GM23338 (cell line): Measurements from ENCODE around the gene CCDC68. TPM values are rescaled to one million over a fixed set of nuclear protein-coding genes. Genes with fewer than 3 reads are reported as not detected.

ENCODE experiments used
- ATAC-seq: fragments of 200-7000 bp; cut with Tn5 transposase; 3 replicates; pipeline ENCODE4 v1.9.1; 2020
- DNase-seq: peaks from one replicate; pipeline ENCODE4 v3.0.0-alpha.2; 2015; ENCODE audit warnings: low spot score
- H2AFZ ChIP-seq: fragments of 200-600 bp; sonication (generic); 2 replicates; pipeline ENCODE4 v1.8.0; 2016; ENCODE audit warnings: antibody characterized with exemption, mild to moderate bottlenecking, moderate library complexity
- H3F3A ChIP-seq: fragments of 200-600 bp; sonication (generic); replicated peaks from 2 replicates; pipeline ENCODE4 v1.8.0; 2017; ENCODE audit warnings: antibody characterized with exemption, mixed run types, low read depth
- H3K27ac ChIP-seq: fragments of 200-600 bp; sonication (generic); 2 replicates; pipeline ENCODE4 v1.6.1; 2016; ENCODE audit warnings: low read depth
- H3K27me3 ChIP-seq: fragments of 200-600 bp; sonication (generic); 2 replicates; pipeline ENCODE4 v1.8.0; 2016; ENCODE audit warnings: mild to moderate bottlenecking, mixed run types, moderate library complexity; ENCODE audit not compliant: insufficient read depth
- H3K36me3 ChIP-seq: fragments of 200-600 bp; sonication (generic); 2 replicates; pipeline ENCODE4 v1.8.0; 2016; ENCODE audit warnings: mild to moderate bottlenecking; ENCODE audit not compliant: insufficient read depth
- H3K4me1 ChIP-seq: fragments of 200-600 bp; sonication (generic); 2 replicates; pipeline ENCODE4 v1.8.0; 2016; ENCODE audit warnings: mild to moderate bottlenecking, moderate library complexity; ENCODE audit not compliant: insufficient read depth
- H3K4me2 ChIP-seq: fragments of 200-600 bp; sonication (generic); 2 replicates; pipeline ENCODE4 v1.7.1; 2017; ENCODE audit warnings: mixed run types
- H3K4me3 ChIP-seq: fragments of 200-600 bp; sonication (generic); 2 replicates; pipeline ENCODE4 v1.6.1; 2016; ENCODE audit warnings: mixed run types
- H3K79me2 ChIP-seq: fragments of 200-600 bp; sonication (generic); replicated peaks from 2 replicates; pipeline ENCODE4 v1.8.0; 2017; ENCODE audit warnings: mild to moderate bottlenecking; ENCODE audit not compliant: insufficient read depth
- H3K9me2 ChIP-seq: fragments of 200-600 bp; sonication (generic); 2 replicates; pipeline ENCODE4 v1.8.0; 2017; ENCODE audit not compliant: insufficient read depth
- H4K20me1 ChIP-seq: fragments of 200-600 bp; sonication (generic); replicated peaks from 2 replicates; pipeline ENCODE4 v1.8.0; 2017; ENCODE audit warnings: mild to moderate bottlenecking; ENCODE audit not compliant: insufficient read depth
- H3K27ac Mint-ChIP-seq: 2 replicates; pipeline ENCODE4 v1.8.0; 2020; ENCODE audit warnings: inconsistent platforms, mild to moderate bottlenecking, moderate library complexity, mixed read lengths
- H3K27me3 Mint-ChIP-seq: 3 replicates; pipeline ENCODE4 v1.8.0; 2022; ENCODE audit warnings: low read depth, mild to moderate bottlenecking, moderate library complexity, mixed read lengths, inconsistent platforms; ENCODE audit not compliant: insufficient read depth, poor library complexity
- H3K36me3 Mint-ChIP-seq: 3 replicates; pipeline ENCODE4 v1.8.0; 2021; ENCODE audit warnings: low read depth, mild to moderate bottlenecking, inconsistent platforms, moderate library complexity, mixed read lengths
- H3K4me1 Mint-ChIP-seq: 3 replicates; pipeline ENCODE4 v1.8.0; 2020; ENCODE audit warnings: mild to moderate bottlenecking, inconsistent platforms, mixed read lengths
- H3K4me3 Mint-ChIP-seq: 3 replicates; pipeline ENCODE4 v1.8.0; 2021; ENCODE audit warnings: moderate library complexity, mild to moderate bottlenecking, inconsistent platforms, mixed read lengths
- H3K9me3 Mint-ChIP-seq: 3 replicates; pipeline ENCODE4 v1.8.0; 2020; ENCODE audit warnings: moderate library complexity, mild to moderate bottlenecking, inconsistent platforms, mixed read lengths
- EZH2 ChIP-seq: fragments of 200-600 bp; sonication (generic); IDR thresholded peaks from one replicate; pipeline ENCODE4 v1.8.0; 2017; ENCODE audit warnings: antibody characterized with exemption, mild to moderate bottlenecking, low read depth; ENCODE audit not compliant: unreplicated experiment
- ZNF331 ChIP-seq: fragments of 250-450 bp; sonication (Bioruptor Pico); IDR thresholded peaks from 2 replicates; pipeline ENCODE4 v1.5.0; 2020; ENCODE audit warnings: low read depth, mild to moderate bottlenecking, moderate library complexity
- polyA plus RNA-seq: library from polyadenylated mRNA; unstranded; fragments of >200 nt; fragmentation: Nextera tagmentation; extraction: Ambion mirVana; gene quantifications from 2 replicates; pipeline ENCODE4 v1.2.1, GENCODE V29; 2016
- total RNA-seq: library from RNA; depleted of rRNA; stranded (reverse); fragments of >200 nt; shearing (Covaris generic); gene quantifications from 2 replicates; pipeline ENCODE4 v1.2.3, GENCODE V29; 2014
- TF ChIP-seq, protein P1 (sequence below): fragments of 250-450 bp; sonication (Bioruptor Pico); IDR thresholded peaks from 2 replicates; pipeline ENCODE4 v1.5.0; 2020; ENCODE audit warnings: mild to moderate bottlenecking, moderate library complexity
- TF ChIP-seq, protein P2 (sequence below), 2 experiments: fragments of 200-600 bp in 1 of 2; sonication (generic) in 1 of 2; conservative IDR thresholded peaks; 2 replicates each; pipeline versions ENCODE4 v1.5.1 to v1.6.1; 2016 to 2017; ENCODE audit warnings: antibody characterized with exemption in 2 of 2, low read depth in 2 of 2, mild to moderate bottlenecking in 2 of 2, moderate library complexity in 1 of 2
- TF ChIP-seq, protein P3 (sequence below): IDR thresholded peaks from 2 replicates; pipeline ENCODE4 v1.6.1; 2016; ENCODE audit warnings: antibody characterized with exemption

Gene CCDC68
- total and polyA plus RNA-seq, 2 experiments from 2014 or later, result 1.6 to 3.7 TPM

DNA sequence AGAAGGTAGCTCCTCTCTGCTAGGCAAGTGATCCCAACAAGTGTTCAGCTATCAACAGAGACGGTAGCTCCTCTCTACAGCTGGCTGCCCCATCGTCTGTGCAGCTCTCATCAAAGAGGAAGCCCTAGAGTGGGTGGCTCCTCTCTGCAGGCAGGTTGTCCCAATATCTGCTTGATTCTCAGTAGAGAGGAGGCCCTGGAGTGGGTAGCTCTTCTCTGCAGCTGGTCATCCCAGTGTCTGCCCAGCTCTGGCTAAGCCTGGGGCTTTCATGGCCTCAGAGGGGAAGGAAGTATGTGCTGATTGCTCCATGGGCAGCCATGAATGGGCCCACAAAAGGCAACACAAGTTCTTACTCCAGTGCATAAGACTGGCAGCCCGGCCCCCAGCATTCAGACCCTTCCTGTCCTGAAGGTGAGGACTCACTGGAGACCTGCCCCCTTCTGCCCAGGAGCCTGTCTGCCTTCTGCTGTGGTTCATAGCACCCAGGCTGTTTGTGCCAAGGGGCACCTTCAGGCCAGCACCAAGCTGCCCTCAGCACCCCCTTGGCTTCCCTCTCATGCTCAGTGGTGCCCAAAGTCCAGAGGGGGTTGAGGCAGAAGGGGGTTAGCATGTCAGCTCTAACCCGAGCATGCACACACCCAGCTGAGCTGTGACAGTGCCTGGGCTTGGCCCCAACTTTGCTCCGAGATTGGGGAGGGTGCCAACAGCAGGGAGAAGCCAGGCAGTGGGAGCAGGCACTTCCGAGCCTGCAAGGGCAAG lies 48.9 kb downstream of the CCDC68 start (continued):
- TF ChIP-seq, protein P1, sequence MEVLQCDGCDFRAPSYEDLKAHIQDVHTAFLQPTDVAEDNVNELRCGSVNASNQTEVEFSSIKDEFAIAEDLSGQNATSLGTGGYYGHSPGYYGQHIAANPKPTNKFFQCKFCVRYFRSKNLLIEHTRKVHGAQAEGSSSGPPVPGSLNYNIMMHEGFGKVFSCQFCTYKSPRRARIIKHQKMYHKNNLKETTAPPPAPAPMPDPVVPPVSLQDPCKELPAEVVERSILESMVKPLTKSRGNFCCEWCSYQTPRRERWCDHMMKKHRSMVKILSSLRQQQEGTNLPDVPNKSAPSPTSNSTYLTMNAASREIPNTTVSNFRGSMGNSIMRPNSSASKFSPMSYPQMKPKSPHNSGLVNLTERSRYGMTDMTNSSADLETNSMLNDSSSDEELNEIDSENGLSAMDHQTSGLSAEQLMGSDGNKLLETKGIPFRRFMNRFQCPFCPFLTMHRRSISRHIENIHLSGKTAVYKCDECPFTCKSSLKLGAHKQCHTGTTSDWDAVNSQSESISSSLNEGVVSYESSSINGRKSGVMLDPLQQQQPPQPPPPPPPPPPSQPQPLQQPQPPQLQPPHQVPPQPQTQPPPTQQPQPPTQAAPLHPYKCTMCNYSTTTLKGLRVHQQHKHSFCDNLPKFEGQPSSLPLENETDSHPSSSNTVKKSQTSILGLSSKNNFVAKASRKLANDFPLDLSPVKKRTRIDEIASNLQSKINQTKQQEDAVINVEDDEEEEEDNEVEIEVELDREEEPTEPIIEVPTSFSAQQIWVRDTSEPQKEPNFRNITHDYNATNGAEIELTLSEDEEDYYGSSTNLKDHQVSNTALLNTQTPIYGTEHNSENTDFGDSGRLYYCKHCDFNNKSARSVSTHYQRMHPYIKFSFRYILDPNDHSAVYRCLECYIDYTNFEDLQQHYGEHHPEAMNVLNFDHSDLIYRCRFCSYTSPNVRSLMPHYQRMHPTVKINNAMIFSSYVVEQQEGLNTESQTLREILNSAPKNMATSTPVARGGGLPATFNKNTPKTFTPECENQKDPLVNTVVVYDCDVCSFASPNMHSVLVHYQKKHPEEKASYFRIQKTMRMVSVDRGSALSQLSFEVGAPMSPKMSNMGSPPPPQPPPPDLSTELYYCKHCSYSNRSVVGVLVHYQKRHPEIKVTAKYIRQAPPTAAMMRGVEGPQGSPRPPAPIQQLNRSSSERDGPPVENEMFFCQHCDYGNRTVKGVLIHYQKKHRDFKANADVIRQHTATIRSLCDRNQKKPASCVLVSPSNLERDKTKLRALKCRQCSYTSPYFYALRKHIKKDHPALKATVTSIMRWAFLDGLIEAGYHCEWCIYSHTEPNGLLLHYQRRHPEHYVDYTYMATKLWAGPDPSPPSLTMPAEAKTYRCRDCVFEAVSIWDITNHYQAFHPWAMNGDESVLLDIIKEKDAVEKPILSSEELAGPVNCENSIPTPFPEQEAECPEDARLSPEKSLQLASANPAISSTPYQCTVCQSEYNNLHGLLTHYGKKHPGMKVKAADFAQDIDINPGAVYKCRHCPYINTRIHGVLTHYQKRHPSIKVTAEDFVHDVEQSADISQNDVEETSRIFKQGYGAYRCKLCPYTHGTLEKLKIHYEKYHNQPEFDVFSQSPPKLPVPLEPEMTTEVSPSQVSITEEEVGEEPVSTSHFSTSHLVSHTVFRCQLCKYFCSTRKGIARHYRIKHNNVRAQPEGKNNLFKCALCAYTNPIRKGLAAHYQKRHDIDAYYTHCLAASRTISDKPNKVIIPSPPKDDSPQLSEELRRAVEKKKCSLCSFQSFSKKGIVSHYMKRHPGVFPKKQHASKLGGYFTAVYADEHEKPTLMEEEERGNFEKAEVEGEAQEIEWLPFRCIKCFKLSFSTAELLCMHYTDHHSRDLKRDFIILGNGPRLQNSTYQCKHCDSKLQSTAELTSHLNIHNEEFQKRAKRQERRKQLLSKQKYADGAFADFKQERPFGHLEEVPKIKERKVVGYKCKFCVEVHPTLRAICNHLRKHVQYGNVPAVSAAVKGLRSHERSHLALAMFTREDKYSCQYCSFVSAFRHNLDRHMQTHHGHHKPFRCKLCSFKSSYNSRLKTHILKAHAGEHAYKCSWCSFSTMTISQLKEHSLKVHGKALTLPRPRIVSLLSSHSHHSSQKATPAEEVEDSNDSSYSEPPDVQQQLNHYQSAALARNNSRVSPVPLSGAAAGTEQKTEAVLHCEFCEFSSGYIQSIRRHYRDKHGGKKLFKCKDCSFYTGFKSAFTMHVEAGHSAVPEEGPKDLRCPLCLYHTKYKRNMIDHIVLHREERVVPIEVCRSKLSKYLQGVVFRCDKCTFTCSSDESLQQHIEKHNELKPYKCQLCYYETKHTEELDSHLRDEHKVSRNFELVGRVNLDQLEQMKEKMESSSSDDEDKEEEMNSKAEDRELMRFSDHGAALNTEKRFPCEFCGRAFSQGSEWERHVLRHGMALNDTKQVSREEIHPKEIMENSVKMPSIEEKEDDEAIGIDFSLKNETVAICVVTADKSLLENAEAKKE (CRISPR knock-in tag), result no peak
- no peak for TF ChIP-seq EZH2
- no peak for TF ChIP-seq ZNF331 (CRISPR knock-in tag)

DNA sequence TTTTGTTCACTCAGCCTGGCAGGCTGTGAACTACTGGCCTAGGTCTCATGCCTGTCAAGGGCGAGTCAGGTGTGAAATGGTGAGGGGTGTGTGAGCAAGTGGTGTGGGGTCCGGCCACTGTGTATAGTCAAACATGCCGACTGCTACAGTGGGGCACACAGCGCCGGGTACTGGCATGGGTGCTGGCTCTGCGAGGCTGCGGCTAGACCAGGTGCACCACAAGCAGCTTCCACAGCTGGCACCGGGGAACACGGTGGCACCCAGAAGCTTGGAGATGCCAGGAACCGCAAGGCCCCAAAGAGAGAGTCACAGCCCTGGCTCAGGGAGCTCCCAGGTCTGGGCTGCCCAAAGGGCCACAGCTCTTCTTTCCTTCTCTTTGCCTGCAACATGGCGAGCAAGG lies 49.7 kb downstream of the CCDC68 start:
- Mint-ChIP-seq H3K4me1 (no peaks in the 10 kb centered on the region), H3K27ac (no peak overlapping the region), H3K4me3 (no peak overlapping the region), H3K9me3 (peaks cover 7% of the 10 kb centered on the region), H3K36me3 (no peaks in the 10 kb centered on the region; the same call in 2 of the 3 replicates), H3K27me3 (peaks cover 1% of the 10 kb centered on the region)
- H3K4me3 ChIP-seq, result no peak overlapping the region
- H2AFZ ChIP-seq, result no peak overlapping the region
- H3K27me3 ChIP-seq, result no peaks in the 10 kb centered on the region
- H3K36me3 ChIP-seq, result no peaks in the 10 kb centered on the region
- no peaks in the 10 kb centered on the region for H3F3A ChIP-seq
- no peaks in the 10 kb centered on the region for H3K79me2 ChIP-seq
- no peak overlapping the region for H3K27ac ChIP-seq
- no peaks in the 10 kb centered on the region for H4K20me1 ChIP-seq
- H3K4me2 ChIP-seq, result no peak overlapping the region
- DNase-seq (no peak), ATAC-seq (no peak)
- no peaks in the 10 kb centered on the region for H3K4me1 ChIP-seq
- H3K9me2 ChIP-seq, result no peaks in the 10 kb centered on the region
- TF ChIP-seq, protein P2, sequence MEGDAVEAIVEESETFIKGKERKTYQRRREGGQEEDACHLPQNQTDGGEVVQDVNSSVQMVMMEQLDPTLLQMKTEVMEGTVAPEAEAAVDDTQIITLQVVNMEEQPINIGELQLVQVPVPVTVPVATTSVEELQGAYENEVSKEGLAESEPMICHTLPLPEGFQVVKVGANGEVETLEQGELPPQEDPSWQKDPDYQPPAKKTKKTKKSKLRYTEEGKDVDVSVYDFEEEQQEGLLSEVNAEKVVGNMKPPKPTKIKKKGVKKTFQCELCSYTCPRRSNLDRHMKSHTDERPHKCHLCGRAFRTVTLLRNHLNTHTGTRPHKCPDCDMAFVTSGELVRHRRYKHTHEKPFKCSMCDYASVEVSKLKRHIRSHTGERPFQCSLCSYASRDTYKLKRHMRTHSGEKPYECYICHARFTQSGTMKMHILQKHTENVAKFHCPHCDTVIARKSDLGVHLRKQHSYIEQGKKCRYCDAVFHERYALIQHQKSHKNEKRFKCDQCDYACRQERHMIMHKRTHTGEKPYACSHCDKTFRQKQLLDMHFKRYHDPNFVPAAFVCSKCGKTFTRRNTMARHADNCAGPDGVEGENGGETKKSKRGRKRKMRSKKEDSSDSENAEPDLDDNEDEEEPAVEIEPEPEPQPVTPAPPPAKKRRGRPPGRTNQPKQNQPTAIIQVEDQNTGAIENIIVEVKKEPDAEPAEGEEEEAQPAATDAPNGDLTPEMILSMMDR (conservative IDR thresholded peaks at IDR 0.05; ENCODE audit: low read depth in 2 of 2), result no peak
- TF ChIP-seq, protein P3, sequence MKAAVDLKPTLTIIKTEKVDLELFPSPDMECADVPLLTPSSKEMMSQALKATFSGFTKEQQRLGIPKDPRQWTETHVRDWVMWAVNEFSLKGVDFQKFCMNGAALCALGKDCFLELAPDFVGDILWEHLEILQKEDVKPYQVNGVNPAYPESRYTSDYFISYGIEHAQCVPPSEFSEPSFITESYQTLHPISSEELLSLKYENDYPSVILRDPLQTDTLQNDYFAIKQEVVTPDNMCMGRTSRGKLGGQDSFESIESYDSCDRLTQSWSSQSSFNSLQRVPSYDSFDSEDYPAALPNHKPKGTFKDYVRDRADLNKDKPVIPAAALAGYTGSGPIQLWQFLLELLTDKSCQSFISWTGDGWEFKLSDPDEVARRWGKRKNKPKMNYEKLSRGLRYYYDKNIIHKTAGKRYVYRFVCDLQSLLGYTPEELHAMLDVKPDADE, result no peak
- TF ChIP-seq, protein P1 (CRISPR knock-in tag), result no peak
